ENCODE results near the gene MACROH2A2. TPM values are rescaled to one million over a fixed set of nuclear protein-coding genes. Genes with fewer than 3 reads are reported as not detected.

The MACROH2A2 gene
- total and polyA plus RNA-seq, 2 of the 8 experiments (the other 6 are each of a cell fraction or from before 2014, with no cell fraction given), result 7.9 to 9.3 TPM

GRCh38 chr10:70148516-70148915 lies 95.9 kb downstream of the MACROH2A2 start (continued):
- TF ChIP-seq CTBP2 (IDR thresholded peaks at IDR 0.05; ENCODE audit: borderline replicate concordance, insufficient read depth, insufficient read length, low read length) (no peak), SIX5 (IDR thresholded peaks at IDR 0.05; ENCODE audit: low read depth, low read length) (no peak), SIN3A (conservative IDR thresholded peaks at IDR 0.05 in 1 of 2, IDR thresholded peaks at IDR 0.05 in 1 of 2; ENCODE audit: low read depth in 1 of 2, low read length in 2 of 2) (no peak), TAF1 (IDR thresholded peaks at IDR 0.05; ENCODE audit: low read depth, low read length) (no peak), EGR1 (IDR thresholded peaks at IDR 0.05; ENCODE audit: borderline replicate concordance, low read depth, low read length) (no peak), RFX5 (IDR thresholded peaks at IDR 0.05; ENCODE audit: borderline replicate concordance, low read depth, low read length) (no peak), SUZ12 (IDR thresholded peaks at IDR 0.05; ENCODE audit: low read length) (no peak), POLR2A (IDR thresholded peaks at IDR 0.05; ENCODE audit: control extremely low read depth in 1 of 2, low read depth in 2 of 2, low read length in 2 of 2) (no peak), ZNF274 (IDR thresholded peaks at IDR 0.05; ENCODE audit: borderline replicate concordance, extremely low read depth, low read length) (no peak)
- TF ChIP-seq, protein P1, sequence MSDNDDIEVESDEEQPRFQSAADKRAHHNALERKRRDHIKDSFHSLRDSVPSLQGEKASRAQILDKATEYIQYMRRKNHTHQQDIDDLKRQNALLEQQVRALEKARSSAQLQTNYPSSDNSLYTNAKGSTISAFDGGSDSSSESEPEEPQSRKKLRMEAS (IDR thresholded peaks at IDR 0.05), result no peak
